NCI-H187 treated with DMSO at 0.1 percent for 48 hours (cell line): ENCODE results near the gene WDR82.

ENCODE experiments used
- DNase-seq: peaks from one replicate; lab custom pipeline; 2025; lab: John Stamatoyannopoulos, UW

WDR82 gene

DNA sequence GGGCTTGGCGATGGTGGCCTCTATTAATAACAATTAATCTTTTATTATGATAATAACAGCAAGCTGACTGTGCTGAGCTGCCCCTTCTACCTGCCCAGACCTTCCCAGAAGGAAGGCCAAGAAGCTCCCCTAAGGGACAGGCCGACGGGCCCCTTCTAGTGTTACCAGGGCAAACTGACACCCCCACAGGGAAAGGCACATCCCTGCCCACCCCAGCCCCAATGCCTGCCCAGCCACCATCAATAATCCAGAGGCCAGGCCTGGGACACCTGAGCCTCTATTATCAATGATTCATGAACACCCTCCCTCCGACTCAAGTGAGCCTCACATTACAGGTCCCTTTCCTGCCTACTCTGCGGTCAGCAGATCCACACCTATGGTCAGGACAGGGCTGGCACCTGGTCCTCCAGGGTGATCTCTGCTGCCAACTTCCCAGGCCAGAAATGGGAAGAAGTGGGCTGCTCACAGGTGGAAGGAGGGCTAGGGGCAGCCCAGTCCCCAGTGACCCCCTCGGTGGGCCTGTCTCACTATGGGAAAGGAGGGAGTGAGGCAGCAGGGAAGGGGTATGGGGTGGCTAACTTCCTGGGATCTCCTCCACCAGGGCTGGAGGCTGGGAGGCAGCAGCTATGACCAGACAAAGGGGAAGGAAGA is 41.3 kb downstream of the WDR82 start:
- no peak for DNase-seq

- no peak for DNase-seq
Observed at GRCh38 chr3:52236424-52236886, 42.0 kb downstream of the WDR82 start.

GRCh38 chr3:52234516-52235447 is 43.7 kb downstream of the WDR82 start:
- DNase-seq: no peak

- no peak for DNase-seq
Observed at GRCh38 chr3:52233968-52234367, 44.5 kb downstream of the WDR82 start.

DNA sequence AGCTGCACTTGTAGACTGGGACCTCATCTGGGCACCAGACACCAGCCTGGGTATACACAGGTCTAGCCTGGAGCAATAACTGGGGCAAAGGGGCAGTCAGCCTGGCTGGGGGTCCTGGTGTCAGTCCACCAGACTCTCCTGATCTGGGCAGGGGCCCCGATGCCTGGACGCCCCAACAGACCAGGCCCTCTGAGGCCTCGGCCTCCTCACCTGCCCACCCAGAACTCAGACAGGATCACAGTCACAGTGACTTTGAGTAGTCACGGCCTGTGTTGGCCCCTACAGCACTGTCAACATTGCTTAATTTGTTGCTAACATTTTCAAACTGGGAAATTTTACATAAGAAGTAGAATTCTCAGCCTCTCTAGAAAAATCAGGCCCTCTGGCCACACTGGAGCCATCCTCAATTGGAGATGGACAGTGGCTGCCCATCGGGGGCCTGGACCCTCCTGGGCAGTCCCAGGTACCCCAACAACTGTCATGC is 45.3 kb downstream of the WDR82 start:
- DNase-seq: no peak

GRCh38 chr3:52232279-52233107 is 46.0 kb downstream of the WDR82 start:
- DNase-seq: no peak

GRCh38 chr3:52231502-52232278 is 46.8 kb downstream of the WDR82 start:
- no peak for DNase-seq

DNA sequence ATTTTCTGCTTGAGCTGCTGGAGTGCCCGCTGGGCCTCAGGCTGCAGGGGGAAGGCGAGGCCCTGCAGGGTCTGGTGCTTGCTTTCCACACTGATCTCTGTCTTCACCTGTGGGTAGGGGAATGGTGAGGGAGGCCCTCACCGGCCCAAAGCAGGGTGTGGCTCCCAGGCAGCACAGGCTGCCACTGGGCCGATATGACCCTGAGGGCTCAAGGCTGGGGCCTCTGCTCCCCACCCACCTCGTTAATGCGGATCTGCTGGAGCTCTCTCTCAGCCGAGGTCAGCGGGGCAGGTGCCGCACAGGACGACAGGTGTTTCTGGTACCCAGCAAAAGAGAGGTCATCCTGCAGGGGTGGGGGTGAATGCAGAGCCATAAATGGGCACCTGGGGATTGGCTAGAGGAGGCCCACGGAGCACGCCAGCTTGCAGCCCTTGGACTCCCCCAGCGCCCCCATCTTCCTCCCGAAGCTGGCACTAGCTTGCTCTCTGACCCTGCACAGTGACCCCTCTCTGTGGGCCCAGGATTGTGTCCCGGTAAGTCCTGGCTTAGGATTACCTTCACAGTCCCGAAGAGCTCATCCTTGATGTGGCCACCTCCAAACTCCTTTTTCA is 47.5 kb downstream of the WDR82 start:
- DNase-seq: no peak

- DNase-seq: no peak
Observed at GRCh38 chr3:52230461-52230860, 48.0 kb downstream of the WDR82 start.

- DNase-seq: no peak
Observed at GRCh38 chr3:52229656-52230055, 48.8 kb downstream of the WDR82 start.

GRCh38 chr3:52228751-52229291 is 49.6 kb downstream of the WDR82 start:
- no peak for DNase-seq

DNA sequence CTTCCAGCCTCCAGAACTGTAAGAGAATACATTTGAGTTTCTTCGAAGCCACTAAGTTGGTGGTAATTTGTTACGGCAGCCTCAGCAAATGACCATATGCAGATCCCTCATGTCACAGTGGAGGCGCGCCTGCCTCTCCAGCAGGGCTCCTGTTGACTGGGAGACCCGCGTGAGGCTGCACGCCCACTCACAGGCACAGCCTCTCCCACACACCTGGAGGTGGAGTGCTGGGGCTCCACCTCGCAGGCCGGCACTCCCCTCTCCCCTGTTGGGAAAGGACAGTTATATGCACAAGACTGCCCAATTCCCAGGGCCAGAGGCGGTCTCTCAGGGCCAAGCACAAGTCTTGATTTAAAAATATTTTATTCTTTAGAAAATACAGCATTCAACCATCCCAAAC is 50.2 kb downstream of the WDR82 start:
- DNase-seq: no peak

- DNase-seq: no peak
Observed at GRCh38 chr3:52227766-52228165, 50.7 kb downstream of the WDR82 start.

- DNase-seq: no peak
Observed at GRCh38 chr3:52227117-52227516, 51.3 kb downstream of the WDR82 start.

DNA sequence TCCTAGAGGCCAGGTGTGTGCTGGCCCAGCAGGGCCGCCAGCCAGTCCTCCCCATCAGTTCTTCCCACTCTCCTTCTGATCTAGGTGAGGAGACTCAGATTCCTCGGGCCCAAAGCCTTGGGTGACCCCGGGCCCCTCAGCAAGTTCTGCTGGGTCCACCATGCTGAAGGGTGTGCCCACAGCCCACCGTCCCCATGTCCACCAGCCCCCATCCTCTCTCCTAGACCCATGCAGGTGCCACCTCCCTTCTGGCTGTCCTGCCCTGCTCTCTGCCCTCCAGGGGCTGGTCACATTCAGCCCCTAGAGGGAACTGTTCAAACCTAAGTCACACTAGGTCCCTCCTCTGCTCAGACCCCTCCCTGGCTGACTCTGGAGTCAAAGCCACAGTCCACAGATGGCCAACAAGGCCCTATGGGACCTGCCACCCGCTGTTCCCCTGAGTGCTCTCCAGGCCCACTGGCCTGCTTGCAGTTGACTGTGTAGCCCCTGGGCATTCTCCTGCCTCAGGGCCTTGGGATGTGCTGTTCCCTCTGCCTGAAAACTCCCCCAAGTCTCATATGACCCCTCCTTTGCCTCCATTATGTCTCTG is 52.1 kb downstream of the WDR82 start:
- DNase-seq: no peak

- no peak for DNase-seq
Observed at GRCh38 chr3:52225452-52226228, 52.8 kb downstream of the WDR82 start, which contains the start of gene TLR9. TSS of gene TLR9 (minus strand) at chr3:52225645. CDS start at chr3:52225529, 116 bp downstream.

DNA sequence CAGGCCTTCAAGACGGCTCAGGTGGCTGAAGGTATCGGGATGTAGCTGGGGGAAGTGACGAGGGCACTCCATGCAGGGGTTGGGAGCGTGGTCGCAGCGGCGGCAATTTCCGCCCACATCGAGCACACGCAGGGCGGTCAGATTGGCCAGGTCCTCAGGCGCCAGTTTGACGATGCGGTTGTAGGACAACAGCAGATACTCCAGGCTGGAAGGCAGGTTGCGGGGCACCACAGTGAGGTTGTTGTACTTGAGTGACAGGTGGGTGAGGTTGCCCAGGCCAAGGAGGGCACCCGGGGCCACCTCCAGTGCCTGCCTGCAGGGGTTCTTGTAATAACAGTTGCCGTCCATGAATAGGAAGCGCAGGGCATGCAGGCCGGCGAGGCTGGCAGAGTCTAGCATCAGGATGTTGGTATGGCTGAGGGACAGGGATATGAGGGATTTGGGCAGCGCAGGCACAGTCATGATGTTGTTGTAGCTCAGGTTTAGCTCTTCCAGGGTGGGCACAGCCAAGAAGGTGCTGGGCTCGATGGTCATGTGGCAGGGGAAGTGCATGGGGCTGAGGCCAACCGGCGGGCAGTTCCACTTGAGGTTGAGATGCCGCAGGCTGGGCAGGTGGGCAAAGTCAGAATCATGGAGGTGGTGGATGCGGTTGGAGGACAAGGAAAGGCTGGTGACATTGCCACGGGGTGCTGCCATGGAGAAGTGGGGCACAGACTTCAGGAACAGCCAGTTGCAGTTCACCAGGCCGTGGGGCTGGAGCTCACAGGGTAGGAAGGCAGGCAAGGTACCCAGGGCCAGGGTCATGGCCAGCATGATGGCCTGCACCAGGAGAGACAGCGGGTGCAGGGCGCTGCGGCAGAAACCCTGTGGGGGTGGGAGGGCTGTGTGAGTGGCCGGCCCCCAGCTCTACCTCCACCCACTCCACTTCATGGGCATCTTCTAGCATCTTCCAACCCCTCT is 54.7 kb downstream of the WDR82 start:
- DNase-seq: no peak
